GM19193 (cell line): Measurements from ENCODE around the gene PLCH2.

Experiments used
- POLR2A ChIP-seq: IDR thresholded peaks from 4 replicates; pipeline ENCODE4 v1.6.1; 2011; ENCODE audit not compliant: insufficient read depth, insufficient read length; ENCODE audit errors: extremely low read depth

PLCH2 gene

DNA sequence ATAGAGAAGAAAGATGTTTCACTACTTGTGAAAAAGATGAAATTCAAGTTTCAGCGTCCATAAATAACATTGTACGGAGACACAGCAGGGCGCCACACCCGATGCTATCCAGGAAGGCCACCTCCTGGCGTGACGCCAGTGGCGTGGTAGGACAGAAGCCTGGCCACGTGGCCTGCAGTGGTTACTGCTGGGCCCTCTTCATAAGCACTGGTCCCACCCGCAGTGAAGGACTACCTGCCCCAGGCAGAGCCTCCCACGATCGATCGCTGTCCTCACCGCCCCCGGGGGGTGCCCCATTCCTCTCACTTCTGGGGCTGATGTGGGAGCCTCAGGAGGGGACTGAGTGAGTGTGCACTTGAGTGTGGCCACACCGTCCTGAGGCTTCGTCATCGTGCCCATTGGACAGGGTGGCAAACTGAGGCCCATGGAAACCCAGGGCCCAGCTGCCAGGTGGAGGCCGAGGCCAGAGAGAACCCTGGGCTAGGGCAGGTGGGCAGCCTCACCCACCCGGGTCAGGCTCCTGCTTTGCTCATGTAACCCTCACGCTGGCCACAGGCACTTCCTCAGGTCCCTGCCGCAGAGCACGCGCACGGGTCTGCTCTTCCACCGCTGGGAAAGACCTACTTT is 65.6 kb downstream of the PLCH2 start:
- TF ChIP-seq POLR2A, result no peak

DNA sequence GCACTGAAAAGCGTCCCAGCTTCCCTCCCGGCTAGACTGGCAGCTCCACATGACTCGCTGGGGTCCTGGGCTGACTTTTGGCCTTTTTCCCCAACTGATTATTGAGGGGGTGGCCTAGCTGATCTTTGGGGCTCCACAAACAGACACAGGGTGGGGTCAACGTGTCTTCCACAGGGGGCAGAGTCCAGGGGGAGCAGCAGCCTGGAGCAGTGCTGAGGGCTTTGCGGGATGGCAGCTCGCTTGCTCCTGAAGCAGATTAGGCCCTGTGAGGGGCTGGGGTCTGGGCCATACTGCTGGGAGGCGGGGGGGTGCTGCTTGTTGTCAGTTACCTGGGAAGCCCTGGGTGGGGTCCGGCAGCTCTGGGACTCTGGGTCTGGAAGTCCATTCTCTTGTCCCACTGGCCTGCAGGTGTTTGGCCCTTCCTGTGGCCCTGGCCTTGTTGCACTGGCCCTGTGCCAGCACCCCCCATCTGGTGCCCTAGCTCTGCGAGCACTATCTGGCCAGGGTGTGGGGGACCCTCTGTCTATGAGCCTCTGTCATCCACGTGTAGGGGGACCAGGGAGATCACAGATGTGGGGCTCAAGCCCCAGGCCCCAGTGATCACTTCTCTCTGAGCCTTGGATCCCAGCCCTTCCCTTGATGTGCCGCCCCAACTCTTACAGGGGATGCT is 66.3 kb downstream of the PLCH2 start:
- no peak for TF ChIP-seq POLR2A

DNA sequence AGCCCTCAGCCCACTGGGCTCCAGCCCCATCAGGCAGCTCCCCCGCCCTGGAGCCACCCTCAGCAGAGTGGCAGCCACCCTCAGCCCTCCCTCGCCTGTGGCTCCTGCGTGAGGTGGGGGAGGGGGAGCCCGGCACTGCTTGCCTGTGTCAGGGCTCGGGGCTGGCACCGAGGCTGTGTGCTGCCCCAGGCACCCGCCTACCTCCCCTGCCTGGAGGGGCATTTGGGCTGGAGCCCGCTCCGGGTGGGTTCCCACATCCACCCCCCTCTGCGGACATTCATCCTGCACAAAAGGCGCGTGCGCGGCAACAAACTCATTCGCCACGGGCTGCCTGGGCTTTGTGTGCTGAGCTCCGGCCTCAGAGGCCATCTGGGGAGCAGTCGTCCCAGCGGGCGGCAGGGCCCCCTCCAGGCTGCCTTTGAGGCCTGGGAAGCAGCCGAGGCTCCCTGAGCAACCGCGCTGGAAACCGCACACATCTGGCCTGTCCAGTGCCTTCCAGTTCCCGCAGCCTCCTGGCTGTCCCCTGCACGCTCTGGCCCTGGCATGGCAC is 67.5 kb downstream of the PLCH2 start:
- TF ChIP-seq POLR2A, result no peak

DNA sequence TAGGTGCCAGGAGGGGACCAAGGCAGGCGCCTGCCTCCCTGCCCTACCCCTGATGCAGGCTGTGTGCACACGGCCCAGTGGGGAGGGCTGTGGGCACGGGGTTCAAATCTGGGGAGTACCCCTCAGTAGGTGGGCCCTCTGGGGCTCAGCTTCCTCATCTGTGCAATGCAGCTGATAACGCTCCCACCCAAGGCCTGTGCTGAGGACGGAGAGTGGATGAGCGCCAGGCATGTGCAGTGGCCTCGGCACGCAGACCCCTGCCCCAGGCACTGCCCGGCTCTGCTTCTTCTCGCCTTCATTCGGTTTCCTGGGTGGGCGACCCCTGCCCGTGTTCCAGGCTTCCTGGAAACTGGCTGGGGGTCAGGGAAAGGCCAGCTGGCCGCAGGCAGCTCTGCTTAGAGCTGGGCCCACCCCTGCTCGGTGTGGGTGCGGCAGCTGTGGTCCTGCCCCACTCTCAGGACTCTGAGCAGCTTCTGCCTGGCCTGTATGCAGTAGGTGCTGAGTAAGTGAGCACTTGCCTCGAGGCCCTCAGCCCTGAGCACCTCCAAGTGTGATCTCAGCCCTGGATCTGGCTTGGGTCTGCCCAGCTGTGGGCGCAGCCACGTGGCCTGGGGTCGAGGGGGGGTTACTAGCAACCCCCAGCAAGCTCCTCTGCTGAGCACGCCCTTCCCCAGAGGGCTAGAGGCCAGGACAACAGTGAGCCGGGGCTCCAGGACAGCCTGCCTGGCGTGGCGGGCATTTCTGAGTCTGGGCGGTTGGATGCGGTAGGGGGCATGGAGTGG is 68.2 kb downstream of the PLCH2 start:
- no peak for TF ChIP-seq POLR2A

DNA sequence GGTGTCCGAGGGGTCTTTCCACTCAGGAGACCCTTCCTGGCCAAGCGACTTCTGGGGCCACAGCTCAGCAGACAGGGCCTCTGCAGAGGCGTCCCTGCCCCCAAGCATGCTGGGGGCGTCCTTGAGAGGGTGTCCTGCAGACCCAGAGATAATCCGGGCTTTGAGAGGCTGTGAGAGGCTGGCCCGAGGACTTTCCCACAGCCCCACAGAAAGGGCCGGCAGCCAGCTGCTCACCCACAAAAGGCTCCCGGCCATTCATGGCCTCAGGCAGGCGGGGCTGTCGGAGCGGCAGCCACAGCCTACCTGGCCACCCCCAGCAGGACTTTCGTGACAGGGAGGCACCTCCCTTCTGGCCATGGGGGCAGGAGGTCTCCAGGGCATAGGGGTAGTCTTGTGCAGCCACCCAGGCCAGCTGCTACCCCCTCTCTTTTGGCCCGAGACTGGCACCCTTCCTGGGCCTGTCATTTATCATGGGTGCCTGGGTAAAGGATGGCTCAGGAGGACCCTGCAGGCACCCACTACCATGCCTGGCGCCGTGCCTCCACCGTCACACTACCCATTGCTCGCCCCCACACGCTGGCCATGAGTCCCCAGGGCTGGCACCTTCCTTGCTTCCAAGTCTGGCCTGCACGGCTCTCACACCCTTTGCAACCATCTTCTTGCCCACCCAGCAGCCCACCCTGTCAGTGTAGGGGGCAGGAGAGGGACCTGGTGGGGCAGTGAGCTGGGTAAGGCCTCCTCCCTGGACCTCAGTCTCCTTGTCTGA is 69.0 kb downstream of the PLCH2 start:
- no peak for TF ChIP-seq POLR2A

DNA sequence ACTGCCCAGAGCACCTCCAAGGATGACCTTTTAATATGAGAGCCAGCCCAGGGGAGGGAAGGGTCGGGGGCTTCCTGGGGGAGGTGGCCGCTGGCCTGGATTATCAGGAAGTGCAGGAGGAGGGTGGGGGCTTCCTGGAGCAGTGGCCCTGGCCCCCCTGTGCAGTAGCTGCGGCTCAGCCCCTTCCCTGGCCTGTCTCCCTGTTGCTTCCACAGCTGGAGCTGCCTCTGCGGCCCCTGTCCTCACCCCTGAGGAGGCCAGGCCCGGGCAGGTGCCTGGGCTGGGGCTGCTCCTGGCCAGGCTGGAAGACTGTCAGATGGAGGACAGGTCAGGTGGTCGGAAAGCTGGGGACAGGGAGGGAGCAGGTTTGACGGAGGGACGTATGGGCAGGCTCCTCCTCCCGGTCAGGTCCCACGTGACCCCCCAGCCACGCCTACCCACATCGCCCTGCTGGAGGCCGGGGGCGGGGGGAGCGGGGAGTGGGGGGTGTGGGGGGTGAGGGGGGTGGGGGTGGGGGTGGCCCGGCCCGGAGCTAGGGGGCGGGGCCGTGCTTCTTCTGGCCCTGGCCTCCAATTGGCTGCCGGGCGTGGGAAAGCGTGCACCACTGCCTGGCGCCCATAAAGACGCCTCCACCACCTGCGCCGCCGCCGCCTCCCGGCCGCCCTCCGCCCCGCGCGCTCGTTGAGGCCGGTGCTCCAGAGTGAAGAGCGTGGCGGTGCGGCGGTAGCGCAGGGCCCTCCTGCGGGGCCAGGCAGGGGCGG is 69.8 kb downstream of the PLCH2 start:
- peak; percentile 97 for TF ChIP-seq POLR2A

DNA sequence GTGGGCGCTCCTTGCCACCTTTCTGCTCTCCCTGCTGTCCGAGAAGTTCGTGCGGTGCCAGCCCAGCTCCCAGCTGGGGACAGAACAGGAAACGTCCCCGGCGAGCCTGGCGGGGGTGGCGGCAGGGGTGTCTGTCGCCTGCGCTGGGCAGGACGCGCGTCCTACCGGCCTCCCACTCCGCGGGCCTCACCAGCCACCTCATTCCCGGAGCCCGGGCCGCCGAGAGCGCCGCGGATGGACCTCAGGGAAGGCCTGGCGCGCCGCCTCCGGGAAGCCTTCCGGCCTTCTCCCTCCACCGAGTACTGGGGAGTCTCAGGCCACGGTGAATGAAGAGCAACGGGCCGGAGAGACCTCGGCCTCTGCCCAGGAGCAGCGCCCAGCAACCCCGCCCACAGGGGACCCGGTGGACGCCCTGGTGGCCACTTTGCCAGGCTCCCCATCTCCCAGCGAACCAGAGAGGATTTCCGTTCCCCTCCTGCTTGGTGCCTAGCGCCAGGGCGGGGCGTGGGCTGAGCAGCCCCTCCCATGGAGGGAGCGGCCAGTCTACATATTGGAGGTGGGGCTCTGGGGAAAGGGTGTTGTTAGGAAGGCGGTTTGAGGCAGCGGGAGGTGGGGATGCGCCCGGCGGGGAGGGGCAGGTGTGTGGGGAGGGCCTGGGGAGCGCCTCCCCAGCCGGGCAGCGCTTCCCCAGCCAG is 70.6 kb downstream of the PLCH2 start:
- TF ChIP-seq POLR2A, result no peak

DNA sequence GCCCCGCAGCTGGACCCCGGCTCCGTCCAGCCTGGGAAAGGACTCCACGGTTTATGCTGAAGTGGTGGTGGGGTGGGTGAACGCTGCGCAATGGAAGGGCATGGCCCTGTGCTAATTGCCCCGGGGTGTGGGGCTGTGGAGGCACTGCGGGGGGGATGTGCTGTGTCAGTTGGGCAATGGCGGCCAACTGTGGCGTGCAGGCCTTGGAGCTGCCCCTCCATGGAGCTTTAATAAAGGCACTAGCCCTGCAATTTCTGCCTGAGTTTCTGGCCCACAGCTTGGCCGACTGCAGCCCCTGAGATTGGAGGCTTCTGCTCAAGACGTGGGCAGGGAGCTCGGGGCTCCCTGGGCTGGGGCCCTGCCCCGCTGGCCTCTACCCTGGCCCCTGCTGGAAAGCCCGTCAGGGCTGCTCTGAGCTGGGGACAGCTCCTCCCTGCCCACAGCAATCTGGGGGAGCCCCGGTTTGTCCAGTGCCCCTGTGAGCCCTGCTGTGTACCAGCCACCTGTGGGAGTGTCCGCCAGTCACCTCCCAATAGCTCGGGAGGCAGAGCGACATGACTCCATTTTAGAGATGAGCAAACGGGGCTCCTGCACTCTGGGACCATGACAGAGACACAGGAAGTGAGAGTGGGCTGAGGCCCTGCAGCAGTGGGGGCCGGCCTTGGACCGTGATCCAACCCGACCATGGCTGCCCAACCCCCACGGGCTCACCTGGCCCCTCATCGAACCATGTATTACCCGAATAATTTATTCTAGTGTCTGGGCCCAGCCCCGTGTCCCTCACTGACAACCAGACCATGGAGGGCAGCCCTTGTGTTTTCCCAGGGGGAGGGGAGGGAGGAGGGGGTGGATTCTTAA is 71.3 kb downstream of the PLCH2 start:
- TF ChIP-seq POLR2A, result peak; percentile 60

DNA sequence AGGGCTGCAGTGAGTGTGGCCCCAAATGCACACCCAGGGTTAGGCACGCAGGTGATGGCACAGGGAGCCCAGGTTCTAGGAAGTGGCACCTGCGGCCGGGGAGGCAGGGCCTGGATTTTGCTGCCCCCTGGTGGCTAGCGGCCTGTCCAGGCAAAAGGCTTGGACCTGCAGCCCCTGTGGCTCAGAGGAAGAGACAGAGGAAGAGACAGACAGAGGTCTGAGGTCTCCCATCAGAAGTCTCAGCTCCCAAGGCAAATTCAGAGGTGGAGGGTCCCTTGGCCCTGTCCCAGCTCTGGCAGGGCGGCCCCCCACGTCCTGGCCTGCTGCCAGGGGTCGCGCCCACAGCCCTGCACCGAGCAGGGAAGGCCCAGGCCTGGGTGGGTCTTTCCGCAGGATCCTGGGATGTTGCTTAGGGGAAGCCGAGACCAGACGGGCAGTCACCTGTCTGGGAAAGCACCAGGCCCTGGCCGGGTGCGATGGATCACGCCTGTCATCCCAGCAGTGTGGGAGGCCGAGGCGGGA is 72.0 kb downstream of the PLCH2 start:
- TF ChIP-seq POLR2A, result no peak

DNA sequence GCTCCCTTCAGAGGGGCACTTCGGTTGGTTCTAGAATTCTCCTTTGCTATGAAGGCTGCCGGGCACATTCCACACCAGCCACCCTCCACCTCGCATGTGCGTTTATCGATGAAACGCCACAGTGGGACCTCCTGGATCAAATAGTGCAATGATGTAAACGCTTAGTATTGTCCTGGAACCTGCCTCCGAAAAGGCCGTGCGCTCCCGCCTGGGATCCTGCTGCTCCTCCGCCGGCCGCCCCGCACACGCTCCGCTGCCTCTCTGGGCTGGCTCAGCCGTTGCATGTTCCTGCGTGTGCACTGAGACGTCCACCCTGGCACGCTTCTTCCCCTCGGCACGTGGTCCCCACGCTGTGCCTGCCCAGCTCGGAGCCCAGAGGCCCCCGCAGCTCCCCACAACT is 76.1 kb downstream of the PLCH2 start:
- TF ChIP-seq POLR2A, result no peak

DNA sequence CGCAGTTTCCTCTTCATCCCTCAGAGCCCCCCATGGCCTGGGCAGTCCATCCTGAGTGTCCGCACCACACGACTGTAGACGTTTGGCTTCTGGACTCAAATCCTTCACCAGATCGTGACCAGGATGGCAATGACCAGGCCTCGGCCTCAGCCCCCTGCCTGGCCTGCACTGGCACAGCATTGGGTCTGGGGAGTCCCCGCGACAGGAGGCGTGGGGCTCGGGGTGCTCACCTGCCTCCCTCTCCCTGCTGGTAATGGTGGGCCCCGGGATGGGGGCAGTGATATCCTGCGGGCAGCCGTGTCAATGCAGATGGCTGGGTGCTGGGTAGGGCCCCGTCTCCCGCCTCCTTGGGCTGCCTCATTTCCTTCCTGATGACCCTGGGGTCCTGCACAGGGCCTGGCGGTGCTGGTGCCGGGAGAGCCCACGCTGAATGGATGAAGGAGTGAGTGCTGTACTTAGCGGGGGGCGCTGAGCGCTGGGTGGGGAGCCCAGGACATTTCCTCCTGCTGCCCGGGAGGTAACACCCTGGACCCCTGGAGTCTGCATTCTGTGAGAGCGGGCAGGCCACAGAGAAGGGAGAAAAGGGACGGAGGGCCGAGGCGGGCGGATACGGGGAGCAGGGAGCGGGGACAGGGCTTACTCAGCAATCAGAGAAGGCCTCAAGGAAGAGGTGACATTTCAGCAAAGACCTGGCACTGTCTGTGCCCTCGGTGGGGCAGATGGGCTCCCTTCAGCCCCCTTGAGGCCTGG is 78.0 kb downstream of the PLCH2 start:
- TF ChIP-seq POLR2A, result no peak

DNA sequence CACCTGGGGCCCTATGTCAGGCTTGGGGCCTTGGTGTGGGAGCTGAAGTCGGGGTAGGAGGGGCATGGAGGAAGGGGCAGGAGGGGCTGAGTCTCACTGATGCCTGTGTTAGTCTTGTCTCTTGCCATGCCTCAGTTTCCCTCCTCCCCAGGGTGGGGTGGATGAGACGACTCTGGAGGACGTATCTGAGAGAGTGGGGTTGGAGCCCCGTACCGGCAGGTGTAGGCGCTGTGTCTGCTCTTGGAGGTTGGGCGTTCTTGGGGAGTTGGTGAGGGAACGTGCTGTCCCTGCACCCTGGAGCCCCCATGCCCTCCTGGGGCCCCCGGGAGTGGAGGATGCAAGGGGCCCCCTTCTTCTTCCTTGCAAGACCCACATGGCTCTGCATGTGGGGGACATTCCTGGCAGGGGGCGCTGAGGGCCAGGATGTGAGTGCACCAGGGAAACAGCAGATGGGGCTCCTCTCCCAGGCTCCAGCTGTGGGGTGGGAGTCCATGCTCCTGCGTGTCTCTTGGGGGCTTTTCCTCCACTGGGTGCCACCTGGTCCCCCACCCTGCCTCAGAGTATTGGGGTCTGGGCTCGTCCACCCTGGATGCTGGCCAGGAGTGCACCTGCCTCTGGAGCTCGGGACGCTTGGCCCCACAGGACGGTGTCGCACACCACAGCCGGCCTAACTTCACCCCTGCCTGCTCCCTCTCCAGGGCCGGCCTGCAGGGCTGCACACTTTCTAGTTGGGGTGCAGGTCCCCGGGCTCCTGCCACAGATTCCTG is 78.7 kb downstream of the PLCH2 start:
- no peak for TF ChIP-seq POLR2A
